Activated CD8-positive, alpha-beta memory T cell treated with anti-CD3 and anti-CD28 coated beads for 4 hours (primary cell): ENCODE data around the gene FUS.
"Not testable (repeated sequence)": the region's sequence is repeated elsewhere in the genome, so short reads cannot be mapped to it uniquely, and the experiment has no call there.

Experiments
- DNase-seq, 2 donors: peaks; one replicate each; pipeline ENCODE4 v3.0.0-alpha.2; 2020; ENCODE audit warnings: low read depth in 2 of 2

Gene FUS

DNA sequence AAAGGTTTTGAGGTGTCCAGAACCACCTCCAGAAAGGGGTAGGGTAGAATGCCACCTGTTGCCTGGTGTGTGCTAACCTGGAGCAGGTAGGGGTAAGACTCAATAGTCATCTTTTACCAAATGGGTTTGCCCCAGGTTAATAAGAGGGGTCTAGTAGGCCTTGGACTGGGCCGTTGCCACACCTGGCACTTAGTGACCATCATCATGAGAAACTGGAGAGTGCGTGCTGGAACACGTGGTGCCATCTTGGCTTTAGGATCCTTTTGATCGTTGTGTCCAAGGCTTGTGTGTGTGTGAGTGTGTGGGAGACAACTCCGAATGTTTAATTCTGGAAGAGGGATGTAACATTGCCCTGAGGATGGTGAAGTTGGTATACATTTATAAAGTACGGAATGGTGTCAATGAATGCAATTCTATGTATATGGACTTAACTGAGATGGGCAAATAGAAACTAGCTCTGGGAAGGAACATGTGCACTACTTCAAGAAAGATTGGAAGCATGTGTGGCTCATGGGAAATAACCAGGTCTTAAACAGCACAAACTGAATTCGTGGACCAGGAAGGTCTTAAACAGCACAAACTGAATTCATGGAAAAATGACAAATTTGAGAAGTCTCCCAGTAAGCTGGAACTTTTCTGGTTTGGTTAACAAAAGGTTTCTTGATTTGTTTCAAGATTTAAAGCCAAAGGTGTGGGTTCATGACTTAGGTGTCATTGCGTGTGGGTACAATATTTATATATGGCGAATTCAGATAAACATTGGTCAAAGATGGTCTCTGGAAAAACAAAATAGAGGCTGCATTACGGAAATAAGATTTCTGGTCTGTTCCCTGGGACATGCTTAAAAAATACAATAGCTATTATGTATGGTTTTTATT lies 7.2 kb downstream of the FUS start:
- DNase-seq = no peak

DNA sequence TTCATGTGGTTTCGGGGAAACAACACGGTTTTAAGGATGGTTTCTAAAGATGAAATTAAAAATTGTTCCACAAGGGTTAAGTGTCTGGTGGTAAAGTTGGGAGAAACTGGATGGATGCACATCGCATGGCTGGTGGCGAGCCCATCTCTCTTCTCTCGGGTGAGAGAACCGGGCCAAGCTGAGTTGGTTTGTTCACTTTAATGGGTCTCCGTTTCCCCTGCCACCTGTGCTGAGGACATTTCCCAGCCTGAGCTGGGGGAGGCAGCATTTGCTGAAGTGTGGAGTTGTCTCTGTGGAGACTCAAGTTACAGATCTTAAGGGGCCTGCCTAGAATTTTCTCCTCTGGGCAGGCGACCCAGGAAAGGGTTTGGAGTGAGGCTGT lies 7.9 kb downstream of the FUS start:
- no peak for DNase-seq

DNA sequence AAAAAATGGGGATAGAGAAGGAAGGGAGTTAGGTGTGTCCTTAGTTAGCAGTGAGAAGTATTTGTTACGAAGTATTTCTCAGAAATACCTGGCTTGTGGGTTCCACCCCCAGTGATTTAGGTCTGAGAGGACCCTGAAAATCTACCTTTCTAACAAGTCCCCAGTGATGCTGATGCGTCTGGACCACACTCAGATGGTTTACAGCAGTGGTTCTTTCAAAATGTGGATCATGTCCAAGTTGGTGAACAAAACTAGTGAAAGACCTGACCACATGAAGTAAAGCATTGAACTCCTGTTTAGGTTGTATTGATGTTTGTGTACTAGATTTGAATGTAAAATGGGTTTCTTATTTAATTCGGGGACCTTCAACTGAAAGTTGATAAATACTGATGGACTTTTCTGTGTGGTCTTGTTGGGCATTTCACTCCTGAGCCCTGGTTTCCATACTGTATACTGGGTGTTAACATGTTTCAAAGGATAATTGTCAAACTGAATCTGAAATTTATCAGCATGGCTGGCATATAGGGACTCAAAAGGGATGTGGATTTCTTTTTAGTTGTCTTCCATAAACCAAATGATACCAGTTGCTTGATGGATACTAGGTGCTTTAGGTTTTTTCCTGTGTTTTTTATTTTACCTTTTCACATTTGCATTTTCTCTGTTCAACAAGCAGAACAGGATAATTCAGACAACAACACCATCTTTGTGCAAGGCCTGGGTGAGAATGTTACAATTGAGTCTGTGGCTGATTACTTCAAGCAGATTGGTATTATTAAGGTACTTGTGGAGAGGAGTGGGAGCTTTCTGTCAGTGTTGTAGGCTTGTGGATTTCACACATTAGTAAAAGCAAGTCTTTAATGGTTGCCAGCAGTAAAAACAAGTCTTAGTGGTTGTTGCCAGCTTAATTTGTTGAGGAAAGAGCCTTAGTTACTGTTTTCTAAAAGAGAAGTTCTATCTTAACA lies 8.8 kb downstream of the FUS start:
- DNase-seq = no peak

DNA sequence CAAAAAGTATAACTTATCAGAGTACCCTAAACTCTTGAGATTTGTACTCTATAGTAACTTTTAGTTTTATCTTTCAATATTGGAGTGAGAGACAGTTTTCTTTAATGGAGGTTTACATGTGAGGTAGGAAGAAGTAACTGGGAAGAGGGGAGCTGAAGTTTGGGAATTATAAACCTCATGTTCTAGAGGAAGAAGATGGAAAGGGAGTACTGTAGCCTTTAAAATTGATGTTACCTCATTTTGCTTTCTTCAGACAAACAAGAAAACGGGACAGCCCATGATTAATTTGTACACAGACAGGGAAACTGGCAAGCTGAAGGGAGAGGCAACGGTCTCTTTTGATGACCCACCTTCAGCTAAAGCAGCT lies 9.5 kb downstream of the FUS start:
- no peak for DNase-seq

DNA sequence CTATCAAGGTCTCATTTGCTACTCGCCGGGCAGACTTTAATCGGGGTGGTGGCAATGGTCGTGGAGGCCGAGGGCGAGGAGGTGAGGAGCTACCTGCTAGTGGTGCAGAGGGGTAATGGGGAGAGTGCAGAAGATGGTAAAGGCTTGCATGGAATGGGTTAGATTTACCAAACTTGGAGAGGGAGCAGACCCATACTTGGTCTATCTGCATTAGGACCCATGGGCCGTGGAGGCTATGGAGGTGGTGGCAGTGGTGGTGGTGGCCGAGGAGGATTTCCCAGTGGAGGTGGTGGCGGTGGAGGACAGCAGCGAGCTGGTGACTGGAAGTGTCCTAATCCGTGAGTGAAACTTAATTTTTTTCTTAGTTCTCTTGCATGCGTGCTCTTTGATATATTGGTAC lies 10.1 kb downstream of the FUS start:
- DNase-seq = no peak

DNA sequence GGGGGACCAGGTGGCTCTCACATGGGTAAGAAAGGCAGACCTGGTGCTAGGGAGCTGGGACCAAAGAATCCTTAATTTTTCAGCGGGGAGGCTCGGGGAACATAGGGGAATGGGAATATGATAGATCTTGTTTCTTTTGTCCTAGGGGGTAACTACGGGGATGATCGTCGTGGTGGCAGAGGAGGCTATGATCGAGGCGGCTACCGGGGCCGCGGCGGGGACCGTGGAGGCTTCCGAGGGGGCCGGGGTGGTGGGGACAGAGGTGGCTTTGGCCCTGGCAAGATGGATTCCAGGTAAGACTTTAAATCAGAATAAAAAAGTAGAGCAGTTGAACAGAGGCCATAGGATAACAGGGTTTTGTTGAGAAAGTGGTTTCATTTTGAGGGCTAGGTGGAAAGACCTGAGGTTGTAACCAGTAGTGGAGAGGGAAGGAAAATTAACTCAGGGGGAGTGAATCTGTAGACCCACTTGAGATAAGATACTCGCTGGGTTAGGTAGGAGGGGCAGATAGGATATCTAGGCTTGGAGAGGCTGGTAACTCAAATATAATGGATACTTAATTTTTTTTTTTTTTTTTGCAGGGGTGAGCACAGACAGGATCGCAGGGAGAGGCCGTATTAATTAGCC lies 11.0 kb downstream of the FUS start:
- DNase-seq = no peak

DNA sequence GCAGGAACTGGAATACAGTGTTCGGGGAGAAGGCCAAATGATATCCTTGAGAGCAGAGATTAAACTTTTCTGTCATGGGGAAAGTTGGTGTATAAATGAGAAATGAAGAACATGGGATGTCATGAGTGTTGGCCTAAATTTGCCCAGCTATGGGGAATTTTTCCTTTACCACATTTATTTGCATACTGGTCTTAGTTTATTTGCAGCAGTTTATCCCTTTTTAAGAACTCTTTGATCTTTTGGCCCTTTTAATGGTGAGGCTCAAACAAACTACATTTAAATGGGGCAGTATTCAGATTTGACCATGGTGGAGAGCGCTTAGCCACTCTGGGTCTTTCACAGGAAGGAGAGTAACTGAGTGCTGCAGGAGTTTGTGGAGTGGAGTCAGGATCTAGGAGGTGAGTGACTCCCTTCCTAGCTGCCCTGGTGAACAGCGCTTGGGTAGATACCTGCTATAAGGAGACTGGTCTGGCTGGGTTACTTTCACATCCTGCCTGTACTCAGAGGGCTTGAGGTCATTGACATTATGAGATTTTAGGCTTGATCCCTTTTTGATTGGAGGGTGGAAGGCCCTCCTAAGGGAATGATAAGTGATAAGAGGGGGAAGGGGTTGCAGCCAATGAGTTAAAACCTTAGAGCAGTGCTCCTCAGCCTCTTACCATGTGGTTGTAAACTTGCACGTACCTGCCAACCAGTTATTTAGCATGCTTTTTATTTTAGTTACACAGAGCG lies 11.9 kb downstream of the FUS start:
- no peak for DNase-seq

DNA sequence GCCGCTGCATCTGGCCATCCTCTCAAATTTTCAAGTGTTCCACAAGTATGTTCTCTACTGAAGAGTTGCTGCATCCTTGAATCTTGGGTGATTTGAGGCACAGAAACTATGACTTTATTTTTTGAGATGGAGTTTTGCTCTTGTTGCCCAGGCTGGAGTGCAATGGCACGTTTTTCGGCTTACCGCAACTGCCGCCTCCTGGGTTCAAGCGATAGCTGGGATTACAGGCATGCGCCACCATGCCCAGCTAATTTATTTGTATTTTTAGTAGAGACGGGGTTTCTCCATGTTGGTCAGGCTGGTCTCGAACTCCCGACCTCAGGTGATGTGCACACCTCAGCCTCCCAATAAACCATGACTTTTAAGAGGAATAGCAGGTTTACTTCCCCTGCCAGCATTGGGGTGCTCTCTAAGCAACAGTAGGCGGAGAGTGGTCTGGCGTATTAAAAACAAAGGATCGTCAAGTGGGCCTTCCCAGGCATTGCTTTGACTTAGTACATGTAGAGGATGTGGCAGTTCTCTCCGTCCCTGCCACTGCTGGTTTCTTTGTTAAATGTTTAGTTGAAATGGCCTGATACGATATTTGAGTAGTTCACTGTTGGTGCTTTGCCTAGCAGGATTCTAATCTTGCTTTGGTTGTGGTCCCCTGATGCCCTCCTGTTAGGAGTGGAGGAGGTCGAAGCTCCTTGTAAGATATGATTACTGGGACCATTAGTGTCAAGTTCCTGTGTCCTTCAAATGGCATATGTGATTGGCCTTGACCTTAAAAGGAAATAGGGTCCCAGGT lies 13.1 kb downstream of the FUS start:
- DNase-seq = no peak

DNA sequence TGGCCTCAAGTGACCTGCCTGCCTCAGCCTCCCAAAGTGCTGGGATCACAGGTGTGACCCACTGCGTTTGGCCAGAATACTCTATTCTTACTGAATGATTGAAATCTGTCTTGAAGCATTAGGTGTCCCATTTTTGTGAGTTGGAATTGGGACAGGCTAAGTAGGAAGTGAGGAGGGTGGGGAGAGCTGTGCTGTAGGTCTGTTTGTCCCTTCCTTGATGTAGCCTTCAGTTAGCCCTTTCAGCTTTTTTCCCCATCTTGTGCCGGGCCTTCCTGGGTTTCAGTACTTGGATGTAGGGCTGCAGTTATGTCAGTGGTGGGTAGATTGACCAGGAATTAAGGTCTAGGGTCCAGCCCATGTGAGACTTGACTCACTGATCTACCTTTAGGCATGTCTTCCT lies 13.9 kb downstream of the FUS start:
- DNase-seq = no peak

DNA sequence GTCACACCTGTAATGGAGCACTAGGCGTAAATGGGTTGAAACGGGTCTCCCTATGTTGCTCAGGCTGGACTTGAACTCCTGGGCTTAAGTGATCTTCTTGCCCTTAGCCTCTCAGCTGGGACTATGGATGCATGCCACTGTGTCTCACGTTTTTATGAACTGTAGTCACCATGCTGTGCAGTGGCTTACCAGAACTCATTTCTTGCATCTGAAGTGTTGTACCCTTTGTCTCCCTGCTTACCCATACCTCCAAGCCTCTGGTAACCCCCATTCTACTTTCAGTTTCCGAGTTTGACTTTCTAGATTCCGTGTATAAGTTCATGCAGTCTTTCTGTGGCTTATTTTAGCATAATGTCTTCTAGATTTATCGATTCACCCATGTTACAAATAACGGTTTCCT lies 15.0 kb downstream of the FUS start:
- DNase-seq = no peak

DNA sequence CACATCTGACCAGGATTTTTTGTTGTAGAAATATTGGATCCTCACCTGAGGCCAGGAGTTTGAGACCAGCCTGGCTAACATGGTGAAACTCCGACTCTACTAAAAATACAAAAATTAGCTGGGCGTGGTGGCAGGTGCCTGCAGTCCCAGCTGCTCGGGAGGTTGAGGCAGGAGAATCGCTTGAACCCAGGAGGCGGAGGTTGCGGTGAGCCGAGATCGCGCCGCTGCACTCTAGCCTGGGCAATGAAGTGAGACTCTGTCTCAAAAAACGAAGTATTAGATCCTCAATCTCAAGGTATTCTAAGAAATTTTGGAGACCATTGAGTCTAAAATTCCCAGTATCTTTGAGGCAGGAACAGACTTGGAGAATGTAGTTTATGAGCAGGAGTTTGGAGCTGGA lies 15.9 kb downstream of the FUS start:
- not testable (repeated sequence) for DNase-seq

DNA sequence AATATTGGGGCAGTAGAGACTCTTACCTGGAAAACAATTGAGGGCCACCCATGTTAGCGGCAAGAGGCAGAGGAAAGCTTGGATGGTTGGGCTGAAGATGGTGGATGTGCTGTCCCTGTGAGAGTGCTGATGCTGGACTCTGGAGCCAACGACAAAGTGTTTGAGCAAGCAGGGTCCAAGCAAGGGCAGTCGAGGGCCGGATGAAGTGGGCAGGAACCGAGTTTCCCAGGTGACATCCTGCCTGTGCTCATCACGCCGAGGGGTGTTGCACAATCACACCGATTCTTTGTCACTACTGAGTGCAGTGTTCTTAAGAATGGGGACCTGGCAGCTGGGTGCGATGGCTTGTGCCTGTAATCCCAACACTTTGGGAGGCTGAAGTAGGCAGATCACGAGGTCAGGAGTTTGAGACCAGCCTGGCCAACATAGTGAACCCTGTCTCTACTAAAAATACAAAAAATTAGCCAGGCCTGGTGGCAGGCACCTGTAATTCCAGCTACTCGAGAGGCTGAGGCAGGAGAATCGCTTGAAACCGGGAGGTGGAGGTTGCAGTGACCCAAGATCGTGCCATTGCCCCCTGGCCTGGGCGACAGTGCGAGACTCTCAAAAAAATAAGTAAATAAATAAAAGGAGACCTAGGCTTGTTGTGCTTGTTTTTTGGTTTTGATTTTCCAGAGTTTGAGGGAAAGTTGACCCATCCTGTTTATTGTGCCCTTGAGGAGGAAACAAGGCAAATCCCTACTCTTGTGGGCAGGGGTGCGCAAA lies 16.6 kb downstream of the FUS start:
- no peak for DNase-seq

DNA sequence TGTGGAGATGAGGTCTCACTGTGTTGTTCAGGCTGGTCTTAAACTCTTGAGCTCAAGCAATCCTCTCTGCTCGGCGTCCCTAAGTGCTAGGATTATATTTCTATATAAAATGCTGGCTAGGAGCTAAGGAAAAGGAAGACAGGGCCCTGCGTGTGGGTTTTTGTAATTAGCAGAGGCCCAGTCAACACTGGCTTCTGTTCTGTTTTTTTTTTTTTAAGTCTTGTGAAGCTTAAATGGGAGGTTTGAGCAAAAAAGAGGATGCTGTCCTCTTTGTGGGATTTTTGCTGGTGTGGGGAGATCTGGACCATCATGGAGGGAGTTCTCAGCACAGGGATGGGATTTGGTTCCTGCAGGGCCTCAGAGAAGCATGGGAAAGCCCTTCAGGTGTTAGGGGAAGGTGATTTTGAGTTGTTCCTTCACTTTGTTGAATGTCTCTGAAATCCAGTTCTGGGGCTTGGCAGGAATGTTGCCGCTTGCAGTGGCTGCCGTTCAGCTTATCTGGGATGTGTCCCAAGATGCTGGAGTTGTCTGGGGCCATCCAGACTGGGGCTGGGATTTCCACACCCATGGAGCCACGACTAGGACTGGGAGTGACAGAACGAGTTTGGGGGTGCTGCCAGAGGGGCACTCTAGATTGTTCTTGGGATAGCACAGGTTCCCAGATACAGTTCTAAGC lies 18.4 kb downstream of the FUS start:
- DNase-seq = no peak

DNA sequence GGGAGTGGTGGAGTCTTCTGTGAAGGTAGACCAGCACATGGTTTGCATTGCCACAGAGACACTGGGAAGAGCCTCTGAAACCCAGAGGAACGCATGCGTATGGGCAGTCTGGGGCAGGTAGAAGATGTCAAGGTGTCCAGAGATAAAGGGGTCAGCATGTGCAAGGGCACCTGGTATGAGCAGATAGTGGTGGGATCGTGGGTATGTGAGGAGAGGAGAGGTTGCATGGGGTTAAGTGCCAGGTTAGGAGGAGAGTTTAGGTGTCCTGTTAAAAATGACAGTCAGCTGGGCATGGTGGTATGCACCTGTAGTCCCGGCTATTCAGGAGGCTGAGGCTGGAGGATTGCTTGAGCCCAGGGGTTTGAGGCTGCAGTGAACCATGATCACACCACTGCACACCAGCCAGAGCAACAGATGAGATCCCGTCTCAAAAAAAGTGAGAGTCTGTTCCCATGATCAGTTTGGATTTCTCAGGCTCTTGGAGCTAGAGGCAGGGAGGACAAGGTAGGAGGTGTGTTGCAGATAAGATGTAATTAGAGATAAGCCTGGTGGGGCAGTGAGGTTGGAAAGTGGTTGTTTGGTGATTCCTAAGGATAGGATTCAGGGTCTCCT lies 19.6 kb downstream of the FUS start:
- no peak for DNase-seq

DNA sequence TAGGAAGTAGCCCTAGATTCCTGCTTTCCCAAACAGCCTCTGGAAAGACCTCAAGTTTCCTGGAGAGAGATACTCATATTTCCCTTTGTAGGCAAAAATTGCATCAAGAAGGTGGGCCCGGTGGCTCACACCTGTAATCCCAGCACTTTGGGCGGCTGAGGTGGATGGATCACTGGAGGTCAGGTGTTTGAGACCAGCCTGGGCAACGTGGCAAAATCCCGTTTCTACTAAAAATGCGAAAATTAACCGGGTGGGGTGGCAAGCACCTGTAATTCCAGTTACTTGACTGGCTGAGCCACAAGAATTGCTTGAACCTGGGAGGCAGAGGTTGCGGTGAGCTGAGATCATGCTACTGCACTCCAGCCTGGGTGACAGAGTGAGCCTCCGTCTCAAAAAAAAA lies 20.2 kb downstream of the FUS start:
- not testable (repeated sequence) for DNase-seq

DNA sequence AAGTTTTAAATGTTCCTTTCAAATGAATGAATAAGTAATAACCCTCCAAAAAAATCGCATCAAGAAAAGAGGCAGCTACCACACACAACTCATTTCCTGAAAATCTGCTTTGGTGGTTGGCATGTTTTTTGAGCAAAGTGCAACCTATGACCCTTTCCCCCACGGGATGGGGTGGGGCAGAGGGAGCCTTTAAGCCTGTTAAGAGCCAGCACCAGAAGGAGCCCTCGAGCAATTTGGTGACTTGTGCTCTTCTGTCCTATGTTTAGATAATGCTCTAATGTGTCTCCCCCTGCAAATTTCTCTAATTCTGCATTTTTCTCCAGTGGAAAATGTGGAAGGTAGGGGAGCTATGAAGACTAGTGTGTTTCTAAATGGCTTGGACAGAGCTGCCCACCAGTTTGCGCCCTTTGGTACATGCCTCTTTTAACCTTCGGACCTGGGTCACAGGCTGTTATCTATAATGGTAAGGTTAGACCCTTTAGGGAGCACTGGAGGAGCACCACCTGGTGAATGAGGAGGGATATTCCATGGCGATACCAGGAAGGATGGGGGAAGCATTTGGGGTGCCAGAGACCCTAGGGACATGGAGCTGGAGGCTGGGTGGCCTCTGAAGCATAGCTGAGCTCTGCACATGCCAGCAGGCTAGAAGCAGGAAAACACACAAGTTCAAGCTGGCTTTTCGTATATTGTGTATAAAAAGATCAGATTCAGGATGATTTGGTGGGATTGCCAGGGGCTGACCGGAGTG lies 21.1 kb downstream of the FUS start:
- DNase-seq = no peak

DNA sequence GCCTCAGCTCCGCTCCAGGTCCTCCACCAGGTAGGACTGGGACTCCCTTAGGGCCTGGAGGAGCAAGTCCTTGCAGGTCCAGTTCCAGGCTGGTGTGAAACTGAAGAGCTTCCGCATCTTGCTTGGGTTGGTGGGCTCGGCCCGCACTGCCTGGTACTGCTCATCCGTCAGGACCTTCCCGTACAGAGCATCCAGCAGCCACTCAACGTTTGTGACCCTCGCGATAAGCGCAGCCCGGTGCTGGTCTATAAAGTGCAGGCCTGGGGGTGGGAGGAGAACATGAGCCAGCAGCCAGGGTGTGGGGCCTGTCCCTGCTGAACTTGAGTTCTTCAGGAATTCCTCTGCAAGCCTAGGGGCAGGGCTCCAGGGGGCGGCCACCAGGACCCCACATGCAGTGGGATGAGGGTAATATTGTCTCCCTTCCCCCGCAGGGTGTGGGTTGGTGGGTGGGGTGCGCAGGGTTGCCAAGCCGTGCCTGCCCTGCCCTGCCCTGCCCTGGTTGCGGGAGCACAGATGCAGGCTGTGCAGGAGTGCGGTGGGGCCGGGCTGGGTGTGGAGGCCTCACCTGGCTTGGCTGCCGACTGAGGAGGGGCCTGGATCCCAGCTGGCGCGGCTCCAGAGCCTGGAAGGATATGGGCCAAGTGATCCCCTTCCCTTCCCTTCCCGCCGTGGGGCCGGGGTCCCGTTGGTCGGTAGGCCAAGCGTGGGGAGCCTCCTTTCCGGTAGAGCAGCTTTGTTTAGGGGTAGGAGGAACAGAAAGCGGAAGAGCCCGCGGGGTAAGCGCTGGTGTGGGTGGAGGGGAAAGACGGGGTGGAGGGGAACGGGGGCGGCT lies 21.9 kb downstream of the FUS start:
- DNase-seq = no peak
